Islet precursor cell (in vitro differentiated cells): ENCODE results near the gene TRIM62.

Source experiments
- DNase-seq: peaks from one replicate; pipeline ENCODE4 v3.0.0-alpha.2; 2018

TRIM62 gene

DNA sequence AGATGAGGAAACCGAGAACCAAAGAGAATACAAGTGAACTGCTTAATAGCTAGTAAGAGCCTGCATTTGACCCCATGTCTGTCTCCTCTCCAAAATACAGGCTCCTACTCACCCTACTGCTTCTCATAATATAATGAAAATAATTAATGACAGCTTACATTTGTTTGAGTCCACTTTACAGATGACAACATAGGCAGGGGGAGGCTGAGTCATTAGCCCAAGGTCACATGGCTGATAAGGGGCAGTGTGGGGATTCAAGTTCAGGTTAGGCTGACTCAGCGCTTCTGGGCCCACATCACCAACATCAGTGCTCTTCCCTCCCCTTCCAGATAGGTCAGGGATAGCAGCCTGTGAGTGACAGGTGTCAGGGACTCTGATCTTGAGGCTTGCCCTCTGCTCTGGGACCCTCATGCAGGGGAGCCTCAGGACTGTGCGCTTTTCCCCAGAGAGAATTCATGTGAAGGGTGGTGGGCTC, 84.7 kb downstream of the TRIM62 start:
- DNase-seq: no peak

DNA sequence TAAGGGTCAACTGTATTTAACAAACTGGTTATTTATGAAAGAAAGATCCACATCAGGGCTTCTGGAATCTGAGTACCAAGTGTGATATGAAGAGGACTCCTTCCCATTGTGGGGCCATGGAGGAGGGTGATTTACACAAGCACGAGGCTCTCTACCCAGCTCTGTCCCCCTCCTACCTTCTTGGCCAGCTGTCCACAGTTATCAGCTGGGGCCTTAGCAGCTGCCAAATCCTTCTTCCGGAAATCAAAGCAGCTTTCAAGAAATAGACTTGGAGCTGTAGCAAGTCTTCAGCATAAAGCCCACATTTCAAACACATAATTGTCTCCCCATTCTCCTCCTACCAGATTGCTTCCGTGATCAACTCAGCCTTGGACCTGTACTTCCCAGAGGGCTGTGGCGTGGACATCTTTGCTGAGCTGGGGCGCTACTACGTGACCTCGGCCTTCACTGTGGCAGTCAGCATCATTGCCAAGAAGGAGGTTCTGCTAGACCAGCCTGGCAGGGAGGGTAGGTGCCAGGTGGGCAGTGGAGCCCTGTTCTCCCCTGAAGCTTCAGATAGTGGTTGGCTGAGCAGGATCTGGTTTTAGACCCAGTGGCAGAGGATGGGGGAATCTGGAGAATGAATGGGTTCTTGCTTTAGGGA, 85.4 kb downstream of the TRIM62 start:
- DNase-seq: no peak
